ENCODE results near the gene HUWE1. TPM values are rescaled to one million over a fixed set of nuclear protein-coding genes. Genes with fewer than 3 reads are reported as not detected.
A peak's percentile ranks its signal among the peaks of the same experiment; 100 is the strongest.

The HUWE1 gene
- total RNA-seq, 1 donor from 2014 or later, result 48.4 TPM

- Histone ChIP-seq H3K4me3 (ENCODE audit: low read depth, low read length) (no peak overlapping the region), H3K27me3 (ENCODE audit: control insufficient read depth, insufficient read depth, low read length) (no peaks in the 10 kb centered on the region), H3K36me3 (ENCODE audit: control insufficient read depth, insufficient read depth, low read length) (peaks cover 10% of the 10 kb centered on the region)
- DNase-seq (ENCODE audit: low read depth) (no peak), FAIRE-seq (no peak)
- no peak for TF ChIP-seq CTCF (IDR thresholded peaks at IDR 0.05; ENCODE audit: insufficient read depth, low read length, severe bottlenecking)
Observed at GRCh38 chrX:53587795-53588420, 98.6 kb downstream of the HUWE1 start.

GRCh38 chrX:53584891-53585290, 101.6 kb downstream of the HUWE1 start:
- no peak overlapping the region for H3K4me3 ChIP-seq (ENCODE audit: low read depth, low read length)
- peaks cover 9% of the 10 kb centered on the region for H3K36me3 ChIP-seq (ENCODE audit: control insufficient read depth, insufficient read depth, low read length)
- no peak for TF ChIP-seq CTCF (IDR thresholded peaks at IDR 0.05; ENCODE audit: insufficient read depth, low read length, severe bottlenecking)
- no peaks in the 10 kb centered on the region for H3K27me3 ChIP-seq (ENCODE audit: control insufficient read depth, insufficient read depth, low read length)
- DNase-seq (ENCODE audit: low read depth), result no peak
- no peak for FAIRE-seq

GRCh38 chrX:53583571-53583970, 102.9 kb downstream of the HUWE1 start:
- FAIRE-seq (peak; percentile 40), DNase-seq (ENCODE audit: low read depth) (no peak)
- no peak for TF ChIP-seq CTCF (IDR thresholded peaks at IDR 0.05; ENCODE audit: insufficient read depth, low read length, severe bottlenecking)
- Histone ChIP-seq H3K27me3 (ENCODE audit: control insufficient read depth, insufficient read depth, low read length) (no peaks in the 10 kb centered on the region), H3K4me3 (ENCODE audit: low read depth, low read length) (no peak overlapping the region), H3K36me3 (ENCODE audit: control insufficient read depth, insufficient read depth, low read length) (peaks cover 8% of the 10 kb centered on the region)

- Histone ChIP-seq H3K36me3 (ENCODE audit: control insufficient read depth, insufficient read depth, low read length) (peaks cover 6% of the 10 kb centered on the region), H3K27me3 (ENCODE audit: control insufficient read depth, insufficient read depth, low read length) (no peaks in the 10 kb centered on the region), H3K4me3 (ENCODE audit: low read depth, low read length) (no peak overlapping the region)
- DNase-seq (ENCODE audit: low read depth), result no peak
- FAIRE-seq, result no peak
- no peak for TF ChIP-seq CTCF (IDR thresholded peaks at IDR 0.05; ENCODE audit: insufficient read depth, low read length, severe bottlenecking)
Observed at GRCh38 chrX:53580742-53581504, 105.6 kb downstream of the HUWE1 start.

- Histone ChIP-seq H3K27me3 (ENCODE audit: control insufficient read depth, insufficient read depth, low read length) (no peaks in the 10 kb centered on the region), H3K36me3 (ENCODE audit: control insufficient read depth, insufficient read depth, low read length) (peaks cover 9% of the 10 kb centered on the region), H3K4me3 (ENCODE audit: low read depth, low read length) (no peak overlapping the region)
- DNase-seq (ENCODE audit: low read depth) (no peak), FAIRE-seq (no peak)
- TF ChIP-seq CTCF (IDR thresholded peaks at IDR 0.05; ENCODE audit: insufficient read depth, low read length, severe bottlenecking), result no peak
Observed at GRCh38 chrX:53571494-53571893, 115.0 kb downstream of the HUWE1 start.

Measured in bronchial epithelial cell (primary cell).